GM12878 (cell line): ENCODE data around the gene SLC12A5. TPM values are rescaled to one million over a fixed set of nuclear protein-coding genes. Genes with fewer than 3 reads are reported as not detected.

Experiments
- BACH1 ChIP-seq: fragments of 450-650 bp; IDR thresholded peaks from 2 replicates; pipeline ENCODE4 v1.6.1; 2017; ENCODE audit warnings: mild to moderate bottlenecking, borderline replicate concordance
- CBX5 ChIP-seq: sonication (generic); IDR thresholded peaks from 2 replicates; pipeline ENCODE4 v1.6.1; 2016; ENCODE audit warnings: low read depth, moderate library complexity, mild to moderate bottlenecking, inconsistent platforms
- EED ChIP-seq: sonication (generic); IDR thresholded peaks from 2 replicates; pipeline ENCODE4 v1.6.1; 2016; ENCODE audit warnings: antibody characterized with exemption, low read depth
- EGR1 ChIP-seq, 2 experiments: IDR thresholded peaks; 1 replicate in 1 of 2; 2 replicates in 1 of 2; pipeline ENCODE4 v1.6.1; 2011 to 2012; ENCODE audit warnings: low read depth in 2 of 2, low read length in 2 of 2, borderline replicate concordance in 1 of 2, mild to moderate bottlenecking in 1 of 2, moderate library complexity in 1 of 2
- IKZF1 ChIP-seq: fragments of 450-650 bp; conservative IDR thresholded peaks from 2 replicates; pipeline ENCODE4 v1.6.1; 2017; ENCODE audit warnings: antibody characterized with exemption, mild to moderate bottlenecking
- KAT2A ChIP-seq: conservative IDR thresholded peaks from 2 replicates; pipeline ENCODE4 v1.6.1; 2011; ENCODE audit warnings: low read depth, low read length; ENCODE audit not compliant: control insufficient read depth
- KLF5 ChIP-seq: fragments of 450-650 bp; IDR thresholded peaks from 2 replicates; pipeline ENCODE4 v1.6.1; 2014; ENCODE audit warnings: mild to moderate bottlenecking; ENCODE audit not compliant: partially characterized antibody
- MXI1 ChIP-seq: fragments of 150-350 bp; IDR thresholded peaks from 2 replicates; pipeline ENCODE4 v1.6.1; 2011; ENCODE audit warnings: low read depth, mild to moderate bottlenecking, inconsistent platforms, low read length, improper control_type of control experiment
- NBN ChIP-seq: fragments of 450-650 bp; IDR thresholded peaks from 2 replicates; pipeline ENCODE4 v1.6.1; 2016
- RAD21 ChIP-seq: IDR thresholded peaks from 2 replicates; pipeline ENCODE4 v1.6.1; 2011; ENCODE audit warnings: mild to moderate bottlenecking, low read depth, low read length, moderate library complexity; ENCODE audit not compliant: insufficient read depth
- RAD51 ChIP-seq: fragments of 450-650 bp; IDR thresholded peaks from 2 replicates; pipeline ENCODE4 v1.6.1; 2016; ENCODE audit warnings: moderate library complexity, mild to moderate bottlenecking, inconsistent platforms
- RB1 ChIP-seq: fragments of 450-650 bp; formaldehyde crosslinking; IDR thresholded peaks from 2 replicates; pipeline ENCODE4 v1.6.1; 2017; ENCODE audit warnings: mild to moderate bottlenecking, borderline replicate concordance
- SREBF2 ChIP-seq: IDR thresholded peaks from 2 replicates; pipeline ENCODE4 v1.6.1; 2012; ENCODE audit warnings: mild to moderate bottlenecking, low read length
- SUZ12 ChIP-seq: fragments of 200-600 bp; sonication (generic); IDR thresholded peaks from one replicate; pipeline ENCODE4 v1.6.1; 2018; ENCODE audit warnings: antibody characterized with exemption, mild to moderate bottlenecking; ENCODE audit not compliant: unreplicated experiment
- TARDBP ChIP-seq: IDR thresholded peaks from 2 replicates; pipeline ENCODE4 v1.6.1; 2016; ENCODE audit warnings: borderline replicate concordance
- TBL1XR1 ChIP-seq: IDR thresholded peaks from 2 replicates; pipeline ENCODE4 v1.6.1; 2012; ENCODE audit warnings: low read depth, low read length, improper control_type of control experiment
- ZNF217 ChIP-seq: fragments of 450-650 bp; IDR thresholded peaks from 2 replicates; pipeline ENCODE4 v1.6.1; 2017; ENCODE audit warnings: antibody characterized with exemption, mild to moderate bottlenecking
- polyA plus RNA-seq, 11 experiments: library from polyadenylated mRNA; depleted of rRNA in 4 of 11; unstranded in 6 of 11; stranded (reverse) in 5 of 11; fragments of >200 nt; fragmentation: Nextera tagmentation in 4 of 11; fragmentation: Illumina TruSeq in 1 of 11; extraction: Ambion mirVana in 4 of 11; extraction: Trizol in 1 of 11; gene quantifications; 1 replicate in 1 of 11; 2 replicates in 10 of 11; pipeline versions ENCODE4 v1.2.1 to v1.2.3, GENCODE V29; 2011 to 2016; ENCODE audit warnings: inconsistent platforms in 2 of 11, missing spikeins in 2 of 11, low read depth in 1 of 11
- total RNA-seq, 4 experiments: library from RNA; depleted of rRNA in 3 of 4; stranded (reverse); fragments of >200 nt in 3 of 4; fragmentation: Illumina TruSeq in 1 of 4; extraction: Trizol in 1 of 4; gene quantifications; 2 replicates each; pipeline versions ENCODE4 v1.2.1 to v1.2.3, GENCODE V29; 2013 to 2021
- TF ChIP-seq, protein P1 (sequence below): fragments of 450-650 bp; IDR thresholded peaks from 2 replicates; pipeline ENCODE4 v1.6.1; 2018; ENCODE audit warnings: mild to moderate bottlenecking, low read depth, moderate library complexity; ENCODE audit not compliant: partially characterized antibody
- TF ChIP-seq, protein P2 (sequence below): fragments of 450-650 bp; IDR thresholded peaks from 2 replicates; pipeline ENCODE4 v1.6.1; 2017; ENCODE audit warnings: mild to moderate bottlenecking, low read depth, inconsistent platforms; ENCODE audit not compliant: poor library complexity, severe bottlenecking
- TF ChIP-seq, protein P3 (sequence below), 3 experiments: IDR thresholded peaks in 2 of 3; conservative IDR thresholded peaks in 1 of 3; 2 replicates each; pipeline ENCODE4 v1.5.1; 2011; ENCODE audit warnings: low read depth in 3 of 3, low read length in 3 of 3, mild to moderate bottlenecking in 3 of 3, control low read depth in 2 of 3, moderate library complexity in 2 of 3, inconsistent platforms in 1 of 3, mixed read lengths in 1 of 3; ENCODE audit not compliant: control insufficient read depth in 2 of 3, insufficient read depth in 1 of 3; ENCODE audit errors: extremely low read depth in 1 of 3
- TF ChIP-seq, protein P4 (sequence below): fragments of 450-650 bp; IDR thresholded peaks from 2 replicates; pipeline ENCODE4 v1.6.1; 2016; ENCODE audit warnings: mild to moderate bottlenecking

SLC12A5 gene
- total and polyA plus RNA-seq, 10 of the 15 experiments (the other 5 are each of a cell fraction or from before 2014, with no cell fraction given): 0.26 to 2.7 (median 1.2) TPM

DNA sequence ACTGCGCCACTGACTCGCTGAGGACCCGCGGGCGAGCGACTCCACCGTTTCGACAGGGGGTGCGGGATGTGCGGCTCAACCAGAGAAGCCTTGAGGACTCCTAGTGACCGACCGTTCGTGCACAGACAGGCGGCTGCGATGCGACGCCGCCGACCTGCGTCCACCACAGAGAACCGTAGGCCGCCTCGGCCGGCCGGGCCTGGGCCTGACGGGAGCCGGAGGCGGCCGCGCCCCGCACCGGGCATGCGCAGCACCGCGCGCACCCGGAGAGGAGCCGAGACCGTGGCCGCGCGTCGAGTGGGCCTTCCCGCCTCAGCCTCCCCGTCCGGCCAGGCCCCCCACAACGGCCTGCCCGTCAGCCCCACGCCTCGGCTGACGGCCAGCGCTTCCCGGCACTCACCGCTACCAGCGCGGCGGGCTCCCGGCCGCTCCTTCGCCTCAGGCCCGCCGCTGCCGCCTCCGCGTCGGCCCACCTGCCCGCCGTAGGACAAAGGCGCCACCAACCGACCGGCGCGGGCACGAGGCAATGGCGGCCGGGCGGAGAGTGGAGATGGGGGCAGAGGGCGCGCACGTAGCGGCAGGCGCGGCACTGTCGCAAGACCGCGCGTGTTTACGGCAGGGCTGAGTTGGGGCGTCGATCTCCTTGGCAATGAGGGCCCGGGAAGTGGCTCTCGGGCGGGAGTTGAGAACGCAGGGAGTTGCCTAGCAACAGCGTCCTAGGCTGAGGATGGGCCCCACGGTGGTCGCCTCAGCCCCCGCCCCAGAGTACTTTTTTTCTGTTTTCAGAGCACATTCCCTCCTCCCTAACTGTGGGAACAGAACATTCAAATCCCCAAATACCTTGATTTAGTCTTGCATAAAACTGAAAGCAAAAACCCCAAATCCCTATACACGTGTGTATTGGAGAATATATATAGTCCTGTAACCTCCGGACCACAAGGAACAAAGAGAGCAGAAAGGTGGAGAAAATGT is 60.7 kb downstream of the SLC12A5 start, which contains the start of gene NCOA5 (continued):
- TF ChIP-seq SREBF2 (no peak), KAT2A (no peak), EGR1 (IDR thresholded peaks at IDR 0.05; ENCODE audit: borderline replicate concordance in 1 of 2, low read depth in 2 of 2, low read length in 2 of 2) (peak; percentile 40 to 64; a peak in 2 of 3 replicates), CBX5 (no peak), RAD51 (no peak), EED (no peak), BACH1 (peak; percentile 90), IKZF1 (peak; percentile 97), TARDBP (no peak; the same call in 1 of the 2 replicates), SUZ12 (no peak), RAD21 (peak; percentile 25; the same call in 1 of the 2 replicates), TBL1XR1 (peak; percentile 23; the same call in 1 of the 2 replicates), KLF5 (peak; percentile 93), MXI1 (peak; percentile 92), ZNF217 (0 out of 2 replicates have a peak, but pooled peaks have one; percentile 56), RB1 (peak; percentile 97), NBN (no peak)
- TF ChIP-seq, protein P1, sequence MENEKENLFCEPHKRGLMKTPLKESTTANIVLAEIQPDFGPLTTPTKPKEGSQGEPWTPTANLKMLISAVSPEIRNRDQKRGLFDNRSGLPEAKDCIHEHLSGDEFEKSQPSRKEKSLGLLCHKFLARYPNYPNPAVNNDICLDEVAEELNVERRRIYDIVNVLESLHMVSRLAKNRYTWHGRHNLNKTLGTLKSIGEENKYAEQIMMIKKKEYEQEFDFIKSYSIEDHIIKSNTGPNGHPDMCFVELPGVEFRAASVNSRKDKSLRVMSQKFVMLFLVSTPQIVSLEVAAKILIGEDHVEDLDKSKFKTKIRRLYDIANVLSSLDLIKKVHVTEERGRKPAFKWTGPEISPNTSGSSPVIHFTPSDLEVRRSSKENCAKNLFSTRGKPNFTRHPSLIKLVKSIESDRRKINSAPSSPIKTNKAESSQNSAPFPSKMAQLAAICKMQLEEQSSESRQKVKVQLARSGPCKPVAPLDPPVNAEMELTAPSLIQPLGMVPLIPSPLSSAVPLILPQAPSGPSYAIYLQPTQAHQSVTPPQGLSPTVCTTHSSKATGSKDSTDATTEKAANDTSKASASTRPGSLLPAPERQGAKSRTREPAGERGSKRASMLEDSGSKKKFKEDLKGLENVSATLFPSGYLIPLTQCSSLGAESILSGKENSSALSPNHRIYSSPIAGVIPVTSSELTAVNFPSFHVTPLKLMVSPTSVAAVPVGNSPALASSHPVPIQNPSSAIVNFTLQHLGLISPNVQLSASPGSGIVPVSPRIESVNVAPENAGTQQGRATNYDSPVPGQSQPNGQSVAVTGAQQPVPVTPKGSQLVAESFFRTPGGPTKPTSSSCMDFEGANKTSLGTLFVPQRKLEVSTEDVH: peak; percentile 61
- TF ChIP-seq, protein P2, sequence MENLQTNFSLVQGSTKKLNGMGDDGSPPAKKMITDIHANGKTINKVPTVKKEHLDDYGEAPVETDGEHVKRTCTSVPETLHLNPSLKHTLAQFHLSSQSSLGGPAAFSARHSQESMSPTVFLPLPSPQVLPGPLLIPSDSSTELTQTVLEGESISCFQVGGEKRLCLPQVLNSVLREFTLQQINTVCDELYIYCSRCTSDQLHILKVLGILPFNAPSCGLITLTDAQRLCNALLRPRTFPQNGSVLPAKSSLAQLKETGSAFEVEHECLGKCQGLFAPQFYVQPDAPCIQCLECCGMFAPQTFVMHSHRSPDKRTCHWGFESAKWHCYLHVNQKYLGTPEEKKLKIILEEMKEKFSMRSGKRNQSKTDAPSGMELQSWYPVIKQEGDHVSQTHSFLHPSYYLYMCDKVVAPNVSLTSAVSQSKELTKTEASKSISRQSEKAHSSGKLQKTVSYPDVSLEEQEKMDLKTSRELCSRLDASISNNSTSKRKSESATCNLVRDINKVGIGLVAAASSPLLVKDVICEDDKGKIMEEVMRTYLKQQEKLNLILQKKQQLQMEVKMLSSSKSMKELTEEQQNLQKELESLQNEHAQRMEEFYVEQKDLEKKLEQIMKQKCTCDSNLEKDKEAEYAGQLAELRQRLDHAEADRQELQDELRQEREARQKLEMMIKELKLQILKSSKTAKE: no peak
- TF ChIP-seq, protein P3, sequence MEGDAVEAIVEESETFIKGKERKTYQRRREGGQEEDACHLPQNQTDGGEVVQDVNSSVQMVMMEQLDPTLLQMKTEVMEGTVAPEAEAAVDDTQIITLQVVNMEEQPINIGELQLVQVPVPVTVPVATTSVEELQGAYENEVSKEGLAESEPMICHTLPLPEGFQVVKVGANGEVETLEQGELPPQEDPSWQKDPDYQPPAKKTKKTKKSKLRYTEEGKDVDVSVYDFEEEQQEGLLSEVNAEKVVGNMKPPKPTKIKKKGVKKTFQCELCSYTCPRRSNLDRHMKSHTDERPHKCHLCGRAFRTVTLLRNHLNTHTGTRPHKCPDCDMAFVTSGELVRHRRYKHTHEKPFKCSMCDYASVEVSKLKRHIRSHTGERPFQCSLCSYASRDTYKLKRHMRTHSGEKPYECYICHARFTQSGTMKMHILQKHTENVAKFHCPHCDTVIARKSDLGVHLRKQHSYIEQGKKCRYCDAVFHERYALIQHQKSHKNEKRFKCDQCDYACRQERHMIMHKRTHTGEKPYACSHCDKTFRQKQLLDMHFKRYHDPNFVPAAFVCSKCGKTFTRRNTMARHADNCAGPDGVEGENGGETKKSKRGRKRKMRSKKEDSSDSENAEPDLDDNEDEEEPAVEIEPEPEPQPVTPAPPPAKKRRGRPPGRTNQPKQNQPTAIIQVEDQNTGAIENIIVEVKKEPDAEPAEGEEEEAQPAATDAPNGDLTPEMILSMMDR (IDR thresholded peaks at IDR 0.05 in 2 of 3, conservative IDR thresholded peaks at IDR 0.05 in 1 of 3; ENCODE audit: control insufficient read depth in 2 of 3, extremely low read depth in 1 of 3, insufficient read depth in 1 of 3, low read depth in 3 of 3, low read length in 3 of 3): peak; percentile 16 to 49 (median 19); a peak in 3 of 6 replicates
- TF ChIP-seq, protein P4, sequence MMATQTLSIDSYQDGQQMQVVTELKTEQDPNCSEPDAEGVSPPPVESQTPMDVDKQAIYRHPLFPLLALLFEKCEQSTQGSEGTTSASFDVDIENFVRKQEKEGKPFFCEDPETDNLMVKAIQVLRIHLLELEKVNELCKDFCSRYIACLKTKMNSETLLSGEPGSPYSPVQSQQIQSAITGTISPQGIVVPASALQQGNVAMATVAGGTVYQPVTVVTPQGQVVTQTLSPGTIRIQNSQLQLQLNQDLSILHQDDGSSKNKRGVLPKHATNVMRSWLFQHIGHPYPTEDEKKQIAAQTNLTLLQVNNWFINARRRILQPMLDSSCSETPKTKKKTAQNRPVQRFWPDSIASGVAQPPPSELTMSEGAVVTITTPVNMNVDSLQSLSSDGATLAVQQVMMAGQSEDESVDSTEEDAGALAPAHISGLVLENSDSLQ: peak; percentile 31; the same call in 1 of the 2 replicates
